ENCODE measurements around the gene IFI35.

Gene IFI35
- long read RNA-seq, partial matches to known transcripts = 0 of 2 reads
- long read RNA-seq, other reads (novel, unspliced or antisense) = 0 of 2 reads

DNA sequence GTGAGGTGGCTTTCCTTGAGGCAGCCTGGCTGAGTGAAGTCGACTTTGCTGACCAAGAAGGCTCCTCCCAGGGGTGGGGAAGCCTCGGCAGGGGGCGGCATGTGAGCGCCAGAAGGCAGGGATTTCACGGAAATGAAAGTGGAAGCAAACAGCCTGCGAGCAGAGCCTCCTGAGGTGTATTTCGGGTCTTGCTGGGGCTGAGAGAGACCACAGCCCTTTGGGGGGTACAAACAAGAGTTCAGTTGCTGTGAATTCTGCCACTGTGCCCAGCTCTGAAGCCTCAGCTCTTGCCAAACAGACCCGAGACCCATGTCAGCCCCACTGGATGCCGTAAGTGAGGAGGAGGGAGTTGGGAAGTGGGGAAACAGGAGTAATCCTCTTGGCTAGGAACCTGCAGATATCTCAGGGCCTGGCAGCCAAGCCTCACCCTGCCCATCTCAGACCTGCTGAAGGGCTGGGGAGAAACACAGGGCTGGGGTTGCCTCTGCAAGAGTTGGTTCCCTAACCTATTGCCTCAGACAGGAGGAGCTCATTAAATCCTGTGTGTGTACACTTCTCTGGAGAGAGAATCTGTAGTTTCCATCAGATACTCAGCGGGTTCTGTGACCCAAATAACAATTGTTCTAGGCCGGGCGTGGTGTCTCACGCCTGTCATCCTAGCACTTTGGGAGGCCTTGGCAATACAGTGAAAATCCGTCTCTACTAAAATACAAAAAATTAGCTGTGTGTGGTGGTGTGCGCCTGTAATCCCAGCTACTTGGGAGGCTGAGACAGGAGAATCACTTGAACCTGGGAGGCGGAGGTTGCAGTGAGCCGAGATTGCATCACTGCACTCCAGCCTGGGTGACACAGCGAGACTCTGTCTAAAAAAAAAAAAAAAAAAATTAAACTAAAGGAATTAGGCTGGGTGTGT lies at the start of gene IFI35:
Gene IFI35 (plus strand): TSS at position 146 of the 913 bp plus-strand sequence. CDS start 164 bp downstream, at position 310.
- TF ChIP-seq, protein P1, sequence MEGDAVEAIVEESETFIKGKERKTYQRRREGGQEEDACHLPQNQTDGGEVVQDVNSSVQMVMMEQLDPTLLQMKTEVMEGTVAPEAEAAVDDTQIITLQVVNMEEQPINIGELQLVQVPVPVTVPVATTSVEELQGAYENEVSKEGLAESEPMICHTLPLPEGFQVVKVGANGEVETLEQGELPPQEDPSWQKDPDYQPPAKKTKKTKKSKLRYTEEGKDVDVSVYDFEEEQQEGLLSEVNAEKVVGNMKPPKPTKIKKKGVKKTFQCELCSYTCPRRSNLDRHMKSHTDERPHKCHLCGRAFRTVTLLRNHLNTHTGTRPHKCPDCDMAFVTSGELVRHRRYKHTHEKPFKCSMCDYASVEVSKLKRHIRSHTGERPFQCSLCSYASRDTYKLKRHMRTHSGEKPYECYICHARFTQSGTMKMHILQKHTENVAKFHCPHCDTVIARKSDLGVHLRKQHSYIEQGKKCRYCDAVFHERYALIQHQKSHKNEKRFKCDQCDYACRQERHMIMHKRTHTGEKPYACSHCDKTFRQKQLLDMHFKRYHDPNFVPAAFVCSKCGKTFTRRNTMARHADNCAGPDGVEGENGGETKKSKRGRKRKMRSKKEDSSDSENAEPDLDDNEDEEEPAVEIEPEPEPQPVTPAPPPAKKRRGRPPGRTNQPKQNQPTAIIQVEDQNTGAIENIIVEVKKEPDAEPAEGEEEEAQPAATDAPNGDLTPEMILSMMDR (IDR thresholded peaks at IDR 0.05; ENCODE audit: insufficient read depth, low read length) = peak; percentile 23
- TF ChIP-seq, protein P2, sequence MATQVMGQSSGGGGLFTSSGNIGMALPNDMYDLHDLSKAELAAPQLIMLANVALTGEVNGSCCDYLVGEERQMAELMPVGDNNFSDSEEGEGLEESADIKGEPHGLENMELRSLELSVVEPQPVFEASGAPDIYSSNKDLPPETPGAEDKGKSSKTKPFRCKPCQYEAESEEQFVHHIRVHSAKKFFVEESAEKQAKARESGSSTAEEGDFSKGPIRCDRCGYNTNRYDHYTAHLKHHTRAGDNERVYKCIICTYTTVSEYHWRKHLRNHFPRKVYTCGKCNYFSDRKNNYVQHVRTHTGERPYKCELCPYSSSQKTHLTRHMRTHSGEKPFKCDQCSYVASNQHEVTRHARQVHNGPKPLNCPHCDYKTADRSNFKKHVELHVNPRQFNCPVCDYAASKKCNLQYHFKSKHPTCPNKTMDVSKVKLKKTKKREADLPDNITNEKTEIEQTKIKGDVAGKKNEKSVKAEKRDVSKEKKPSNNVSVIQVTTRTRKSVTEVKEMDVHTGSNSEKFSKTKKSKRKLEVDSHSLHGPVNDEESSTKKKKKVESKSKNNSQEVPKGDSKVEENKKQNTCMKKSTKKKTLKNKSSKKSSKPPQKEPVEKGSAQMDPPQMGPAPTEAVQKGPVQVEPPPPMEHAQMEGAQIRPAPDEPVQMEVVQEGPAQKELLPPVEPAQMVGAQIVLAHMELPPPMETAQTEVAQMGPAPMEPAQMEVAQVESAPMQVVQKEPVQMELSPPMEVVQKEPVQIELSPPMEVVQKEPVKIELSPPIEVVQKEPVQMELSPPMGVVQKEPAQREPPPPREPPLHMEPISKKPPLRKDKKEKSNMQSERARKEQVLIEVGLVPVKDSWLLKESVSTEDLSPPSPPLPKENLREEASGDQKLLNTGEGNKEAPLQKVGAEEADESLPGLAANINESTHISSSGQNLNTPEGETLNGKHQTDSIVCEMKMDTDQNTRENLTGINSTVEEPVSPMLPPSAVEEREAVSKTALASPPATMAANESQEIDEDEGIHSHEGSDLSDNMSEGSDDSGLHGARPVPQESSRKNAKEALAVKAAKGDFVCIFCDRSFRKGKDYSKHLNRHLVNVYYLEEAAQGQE (IDR thresholded peaks at IDR 0.05; ENCODE audit: insufficient replicate concordance, low read depth) = no peak
- Histone ChIP-seq H3K27ac (replicated peaks) (peak within 1 kb of the TSS; percentile 85), H3K27me3 (ENCODE audit: insufficient read depth, poor library complexity, severe bottlenecking) (no peaks in the 10 kb centered on the region), H3K4me3 (replicated peaks; ENCODE audit: insufficient read depth, low read length) (peak within 1 kb of the TSS; percentile 50)
- DNase-seq (ENCODE audit: low read depth in 1 of 2, low spot score in 1 of 2) = peak in 1 of 2 experiments; percentile 90

DNA sequence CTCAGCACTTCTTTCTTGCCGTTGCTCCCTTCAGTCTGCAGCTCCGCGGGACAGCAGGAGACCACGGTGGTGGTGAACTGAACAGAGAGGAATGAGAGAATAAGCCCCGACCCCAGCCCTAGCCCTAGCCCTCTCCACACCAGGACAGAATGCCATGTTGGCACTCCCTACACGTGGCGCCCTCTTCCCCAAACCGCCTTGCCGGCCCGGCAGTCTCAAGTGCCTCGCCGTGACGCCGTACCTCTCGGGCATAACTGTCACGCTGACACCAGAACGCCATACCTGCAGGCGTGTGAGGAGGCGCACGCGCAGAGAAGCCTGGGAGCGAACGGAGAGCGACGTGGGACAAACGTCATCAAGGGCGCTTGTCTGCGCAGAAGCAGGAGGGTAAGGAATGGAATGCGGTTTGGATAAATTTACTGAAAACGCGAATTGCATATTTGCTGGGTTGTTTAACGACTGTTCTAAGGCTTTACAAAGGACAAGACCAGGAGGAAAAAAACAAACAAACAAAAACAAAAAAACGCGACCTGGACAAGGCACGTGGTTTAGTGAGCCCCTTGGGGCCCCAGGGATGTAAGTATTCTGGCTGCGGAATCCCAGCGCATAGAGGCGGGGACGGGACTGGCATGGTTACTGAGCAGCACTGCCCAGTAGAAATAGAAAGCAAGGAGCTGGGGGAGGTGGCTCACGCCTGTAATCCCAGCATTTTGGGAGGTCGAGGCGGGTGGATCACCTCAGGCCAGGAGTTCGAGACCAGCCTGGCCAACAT lies 42.2 kb upstream of the IFI35 start, which contains the start of gene AARSD1:
Gene AARSD1 (minus strand): TSS at position 294 of the 772 bp plus-strand sequence. CDS start 14 bp downstream, at position 280.
- H3K27me3 ChIP-seq (ENCODE audit: insufficient read depth, poor library complexity, severe bottlenecking) = no peaks in the 10 kb centered on the region
- H3K4me3 ChIP-seq (replicated peaks; ENCODE audit: insufficient read depth, low read length) = peak within 1 kb of the TSS; percentile 74
- H3K27ac ChIP-seq (replicated peaks) = peak within 1 kb of the TSS; percentile 74
- TF ChIP-seq POLR2AphosphoS5 (IDR thresholded peaks at IDR 0.05; ENCODE audit: low read depth) (peak; percentile 97), GABPA (IDR thresholded peaks at IDR 0.05; ENCODE audit: low read depth) (no peak), SPI1 (IDR thresholded peaks at IDR 0.05; ENCODE audit: borderline replicate concordance, low read depth) (no peak)
- DNase-seq (ENCODE audit: low read depth in 1 of 2, low spot score in 1 of 2) = peak; percentile 95 to 97

- no peaks in the 10 kb centered on the region for H3K27me3 ChIP-seq (ENCODE audit: insufficient read depth, poor library complexity, severe bottlenecking)
- H3K4me3 ChIP-seq (replicated peaks; ENCODE audit: insufficient read depth, low read length) = no peak overlapping the region
- no peak for DNase-seq (ENCODE audit: low read depth in 1 of 2, low spot score in 1 of 2)
- H3K27ac ChIP-seq (replicated peaks) = no peak overlapping the region
- TF ChIP-seq GABPA (IDR thresholded peaks at IDR 0.05; ENCODE audit: low read depth) = no peak
- TF ChIP-seq, protein P2 (IDR thresholded peaks at IDR 0.05; ENCODE audit: insufficient replicate concordance, low read depth) = no peak
- no peak for TF ChIP-seq SPI1 (IDR thresholded peaks at IDR 0.05; ENCODE audit: borderline replicate concordance, low read depth)
- no peak for TF ChIP-seq POLR2AphosphoS5 (IDR thresholded peaks at IDR 0.05; ENCODE audit: low read depth)
- TF ChIP-seq, protein P1 (IDR thresholded peaks at IDR 0.05; ENCODE audit: insufficient read depth, low read length) = no peak
Observed at GRCh38 chr17:42967925-42968324, 38.7 kb upstream of the IFI35 start.
